Fibroblast of mammary gland (primary cell): ENCODE measurements around the gene CLRN3.

Source experiments
- DNase-seq: peaks from one replicate; pipeline ENCODE4 v3.0.0-alpha.2; 2010; ENCODE audit warnings: low read depth
- H3K4me3 ChIP-seq: 2 replicates; pipeline ENCODE4 v1.5.1; 2011; ENCODE audit warnings: low read depth, mild to moderate bottlenecking, low read length, moderate library complexity; ENCODE audit not compliant: control insufficient read depth
- CTCF ChIP-seq: conservative IDR thresholded peaks from 2 replicates; pipeline ENCODE4 v1.5.1; 2011; ENCODE audit warnings: low read depth, low read length, inconsistent platforms; ENCODE audit not compliant: control insufficient read depth, insufficient read depth

CLRN3 gene

GRCh38 chr10:127889605-127890195, 3.0 kb downstream of the CLRN3 start:
- no peak overlapping the region for H3K4me3 ChIP-seq
- peak; percentile 82 for DNase-seq
- no peak for TF ChIP-seq CTCF

- H3K4me3 ChIP-seq: no peak overlapping the region
- no peak for TF ChIP-seq CTCF
- no peak for DNase-seq
These were observed 4.0 kb downstream of the CLRN3 start for GRCh38 chr10:127888521-127889312.

GRCh38 chr10:127887541-127888415, 5.0 kb downstream of the CLRN3 start:
- no peak for TF ChIP-seq CTCF
- no peak for DNase-seq
- H3K4me3 ChIP-seq: no peak overlapping the region

GRCh38 chr10:127886371-127887051, 6.2 kb downstream of the CLRN3 start:
- H3K4me3 ChIP-seq: no peak overlapping the region
- no peak for TF ChIP-seq CTCF
- no peak for DNase-seq

- TF ChIP-seq CTCF: no peak
- no peak for DNase-seq
- H3K4me3 ChIP-seq: no peak overlapping the region
These were observed 8.2 kb downstream of the CLRN3 start for GRCh38 chr10:127884501-127884900.

- TF ChIP-seq CTCF: no peak
- no peak overlapping the region for H3K4me3 ChIP-seq
- no peak for DNase-seq
These were observed 9.2 kb downstream of the CLRN3 start for GRCh38 chr10:127883516-127883915.
